Activated naive CD8-positive, alpha-beta T cell treated with anti-CD3 and anti-CD28 coated beads, Interleukin-2, amount 50 U/mL, for 24 hours (primary cell): ENCODE data around the gene KCNQ1.
A peak's percentile ranks its signal among the peaks of the same experiment; 100 is the strongest.

Experiments used
- ATAC-seq: fragments of 150-1000 bp; cut with Tn5 transposase; one replicate; pipeline ENCODE4 v1.10.0; 2021
- DNase-seq: peaks from one replicate; pipeline ENCODE4 v3.0.0; 2021
- H3K27ac Mint-ChIP-seq: one replicate; pipeline ENCODE4 v1.8.0; 2021; ENCODE audit warnings: mild to moderate bottlenecking, mixed read lengths
- H3K27me3 Mint-ChIP-seq: one replicate; pipeline ENCODE4 v1.8.0; 2021; ENCODE audit warnings: mixed read lengths
- H3K36me3 Mint-ChIP-seq: one replicate; pipeline ENCODE4 v1.8.0; 2021; ENCODE audit warnings: low read depth, mixed read lengths
- H3K4me1 Mint-ChIP-seq: one replicate; pipeline ENCODE4 v1.8.0; 2021; ENCODE audit warnings: mixed read lengths
- H3K4me3 Mint-ChIP-seq: one replicate; pipeline ENCODE4 v1.8.0; 2021; ENCODE audit warnings: mild to moderate bottlenecking, moderate library complexity, mixed read lengths
- H3K9me3 Mint-ChIP-seq: one replicate; pipeline ENCODE4 v1.8.0; 2021; ENCODE audit warnings: mixed read lengths

Gene KCNQ1

DNA sequence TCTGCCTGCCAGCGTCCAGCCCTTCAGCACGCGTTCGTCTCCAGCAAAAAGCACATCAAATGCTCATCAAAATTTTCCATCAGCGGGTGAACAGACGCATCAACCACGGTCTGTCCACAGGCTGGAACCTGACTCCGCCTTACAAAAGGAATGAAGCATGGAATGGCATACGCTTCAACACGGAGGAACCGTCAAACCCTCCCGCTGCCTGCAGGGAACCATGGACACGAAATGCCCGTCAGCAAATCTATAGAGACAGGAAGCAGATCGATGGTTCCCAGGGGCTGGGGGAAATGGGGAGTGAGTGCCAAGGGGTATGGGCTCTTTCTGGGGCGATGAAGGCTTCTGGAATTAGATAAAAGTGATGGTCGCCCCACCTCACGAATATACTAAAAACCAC, 28.0 kb upstream of the KCNQ1 start:
- H3K4me1 Mint-ChIP-seq: peaks cover 2% of the 10 kb centered on the region
- DNase-seq (no peak), ATAC-seq (no peak)
- H3K27me3 Mint-ChIP-seq: no peaks in the 10 kb centered on the region
- no peak overlapping the region for H3K27ac Mint-ChIP-seq
- H3K4me3 Mint-ChIP-seq: no peak overlapping the region
- no peaks in the 10 kb centered on the region for H3K36me3 Mint-ChIP-seq
- H3K9me3 Mint-ChIP-seq: no peaks in the 10 kb centered on the region

GRCh38 chr11:2417856-2418692, 26.7 kb upstream of the KCNQ1 start:
- ATAC-seq: no peak
- Mint-ChIP-seq H3K4me1 (peaks cover 2% of the 10 kb centered on the region), H3K9me3 (no peaks in the 10 kb centered on the region), H3K36me3 (no peaks in the 10 kb centered on the region), H3K27me3 (no peaks in the 10 kb centered on the region), H3K4me3 (no peak overlapping the region), H3K27ac (no peak overlapping the region)
- DNase-seq: no peak

DNA sequence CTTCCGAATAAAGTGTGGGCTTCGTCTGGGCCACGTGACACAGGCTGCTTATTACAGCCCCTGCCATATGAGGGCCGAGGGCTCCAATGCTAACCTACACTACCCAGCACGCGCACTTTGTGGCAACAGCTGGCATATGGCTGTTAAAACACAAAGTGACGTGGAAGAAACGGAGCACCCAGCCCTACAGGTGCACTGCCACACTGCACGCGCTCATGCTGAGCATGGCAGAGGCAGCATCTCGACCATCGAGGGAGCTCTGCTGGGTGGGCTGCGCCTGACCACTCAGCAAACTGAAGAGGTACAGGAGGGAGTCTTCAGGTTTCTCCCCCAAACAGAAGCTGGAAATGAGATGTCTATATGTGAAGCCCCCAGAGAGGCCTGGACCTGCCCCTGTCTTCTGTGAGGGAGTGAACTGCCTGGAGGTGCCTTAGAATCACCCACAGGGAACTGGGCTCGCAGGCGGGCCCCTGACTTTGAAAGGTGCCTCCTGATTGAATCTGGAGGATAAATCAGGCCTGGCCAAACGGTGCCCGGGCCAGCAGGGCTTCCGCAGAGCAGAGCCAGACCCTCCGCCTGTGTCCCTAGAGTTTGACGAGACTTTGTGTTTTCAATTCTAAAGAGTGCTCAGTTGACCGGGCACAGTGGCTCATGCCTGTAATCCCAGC, 26.0 kb upstream of the KCNQ1 start:
- Mint-ChIP-seq H3K27me3 (no peaks in the 10 kb centered on the region), H3K4me1 (peaks cover 2% of the 10 kb centered on the region), H3K9me3 (no peaks in the 10 kb centered on the region), H3K36me3 (no peaks in the 10 kb centered on the region), H3K4me3 (no peak overlapping the region), H3K27ac (no peak overlapping the region)
- DNase-seq (no peak), ATAC-seq (no peak)

DNA sequence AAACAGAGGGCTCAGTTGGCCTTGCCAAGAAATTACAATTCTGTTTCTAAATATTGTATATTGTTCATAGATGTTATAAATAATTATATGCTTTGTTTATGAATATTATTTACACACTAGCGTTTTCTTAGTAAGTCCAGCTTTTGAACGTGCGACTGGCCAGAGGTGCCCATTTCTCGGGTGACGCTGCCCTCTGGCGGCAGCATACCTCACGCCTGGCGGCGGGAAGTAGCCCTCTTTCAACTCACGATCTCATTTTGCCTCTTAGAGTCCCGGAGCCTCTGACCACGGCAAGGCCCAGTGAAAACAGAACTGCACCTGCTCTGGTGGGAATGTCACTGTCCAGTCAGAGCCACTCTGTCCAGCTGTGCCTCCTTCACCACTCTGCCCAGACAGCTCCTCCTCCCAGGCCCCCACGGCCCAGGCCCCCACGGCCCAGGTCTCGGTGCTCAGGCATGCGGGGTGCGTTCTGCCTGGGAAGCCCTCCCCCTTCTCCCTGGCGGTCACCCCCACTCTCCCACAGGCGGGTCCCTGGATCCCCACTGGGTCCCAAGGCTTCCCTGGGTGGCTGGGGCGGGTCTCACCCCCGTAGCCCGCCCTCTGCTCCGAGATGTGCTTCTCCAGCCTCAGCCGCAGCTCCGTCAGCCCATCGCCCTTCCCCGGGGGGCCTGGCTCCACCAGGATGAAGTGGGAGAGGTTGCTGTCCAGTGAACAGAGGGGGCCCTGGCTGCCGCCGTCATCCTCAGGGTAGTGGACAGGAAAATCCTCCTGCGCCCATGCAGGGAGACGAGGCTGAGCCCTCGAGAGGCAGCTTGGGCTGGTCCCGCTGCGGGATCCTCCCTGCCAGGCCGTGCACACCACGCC, 24.9 kb upstream of the KCNQ1 start:
- ATAC-seq: no peak
- Mint-ChIP-seq H3K27me3 (no peaks in the 10 kb centered on the region), H3K4me1 (peaks cover 2% of the 10 kb centered on the region), H3K27ac (no peak overlapping the region), H3K4me3 (no peak overlapping the region), H3K9me3 (no peaks in the 10 kb centered on the region), H3K36me3 (no peaks in the 10 kb centered on the region)
- DNase-seq: peak; percentile 79

- no peaks in the 10 kb centered on the region for H3K27me3 Mint-ChIP-seq
- H3K36me3 Mint-ChIP-seq: no peaks in the 10 kb centered on the region
- no peak overlapping the region for H3K27ac Mint-ChIP-seq
- ATAC-seq: peak; percentile 87
- H3K9me3 Mint-ChIP-seq: no peaks in the 10 kb centered on the region
- peaks cover 2% of the 10 kb centered on the region for H3K4me1 Mint-ChIP-seq
- DNase-seq: peak; percentile 79
- no peak overlapping the region for H3K4me3 Mint-ChIP-seq
These were observed 24.1 kb upstream of the KCNQ1 start for GRCh38 chr11:2420502-2421225.

DNA sequence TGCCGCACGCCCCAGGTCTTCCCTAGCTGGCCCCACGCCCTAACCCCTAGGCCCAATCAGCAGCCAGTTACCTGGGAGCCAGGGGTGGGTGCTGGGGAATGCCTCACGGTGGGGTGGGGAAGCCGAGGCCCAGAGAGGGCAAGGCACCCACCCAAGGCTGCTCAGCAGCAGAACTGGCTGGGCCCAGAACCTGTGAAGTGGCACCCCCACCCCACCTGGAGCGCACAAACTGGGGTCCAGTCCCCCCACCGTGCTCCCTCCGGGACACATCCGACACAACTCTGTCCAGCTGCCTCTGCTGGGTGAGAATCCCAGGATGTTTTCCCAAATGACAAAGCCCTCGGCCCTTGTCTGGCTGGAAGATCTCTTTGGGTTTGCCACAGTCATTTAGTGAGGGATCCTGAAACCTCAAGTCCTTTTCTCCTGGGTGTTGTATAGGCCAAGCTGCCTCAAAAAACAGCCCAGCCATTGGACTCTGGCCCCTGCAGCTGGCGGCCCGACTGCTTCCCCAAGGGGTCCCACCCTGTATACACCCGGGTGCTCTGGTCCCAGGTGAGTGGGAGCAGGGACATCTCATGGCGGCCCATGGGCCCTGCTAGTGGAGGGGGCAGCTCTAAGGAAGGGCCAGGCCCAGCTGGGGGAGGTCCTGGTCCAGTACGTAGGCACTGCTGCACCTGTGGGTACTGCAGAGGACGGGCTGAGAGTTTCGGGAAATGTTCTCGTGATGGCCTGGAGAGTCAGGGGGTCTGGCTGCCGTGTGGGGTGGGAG, 23.4 kb upstream of the KCNQ1 start:
- no peak for DNase-seq
- H3K36me3 Mint-ChIP-seq: no peaks in the 10 kb centered on the region
- peaks cover 2% of the 10 kb centered on the region for H3K4me1 Mint-ChIP-seq
- no peaks in the 10 kb centered on the region for H3K27me3 Mint-ChIP-seq
- no peak overlapping the region for H3K4me3 Mint-ChIP-seq
- ATAC-seq: no peak
- no peak overlapping the region for H3K27ac Mint-ChIP-seq
- H3K9me3 Mint-ChIP-seq: no peaks in the 10 kb centered on the region

- DNase-seq: no peak
- H3K27ac Mint-ChIP-seq: no peak overlapping the region
- H3K27me3 Mint-ChIP-seq: no peaks in the 10 kb centered on the region
- no peak for ATAC-seq
- peaks cover 2% of the 10 kb centered on the region for H3K4me1 Mint-ChIP-seq
- H3K4me3 Mint-ChIP-seq: no peak overlapping the region
- no peaks in the 10 kb centered on the region for H3K9me3 Mint-ChIP-seq
- H3K36me3 Mint-ChIP-seq: no peaks in the 10 kb centered on the region
These were observed 22.8 kb upstream of the KCNQ1 start for GRCh38 chr11:2421996-2422395.

DNA sequence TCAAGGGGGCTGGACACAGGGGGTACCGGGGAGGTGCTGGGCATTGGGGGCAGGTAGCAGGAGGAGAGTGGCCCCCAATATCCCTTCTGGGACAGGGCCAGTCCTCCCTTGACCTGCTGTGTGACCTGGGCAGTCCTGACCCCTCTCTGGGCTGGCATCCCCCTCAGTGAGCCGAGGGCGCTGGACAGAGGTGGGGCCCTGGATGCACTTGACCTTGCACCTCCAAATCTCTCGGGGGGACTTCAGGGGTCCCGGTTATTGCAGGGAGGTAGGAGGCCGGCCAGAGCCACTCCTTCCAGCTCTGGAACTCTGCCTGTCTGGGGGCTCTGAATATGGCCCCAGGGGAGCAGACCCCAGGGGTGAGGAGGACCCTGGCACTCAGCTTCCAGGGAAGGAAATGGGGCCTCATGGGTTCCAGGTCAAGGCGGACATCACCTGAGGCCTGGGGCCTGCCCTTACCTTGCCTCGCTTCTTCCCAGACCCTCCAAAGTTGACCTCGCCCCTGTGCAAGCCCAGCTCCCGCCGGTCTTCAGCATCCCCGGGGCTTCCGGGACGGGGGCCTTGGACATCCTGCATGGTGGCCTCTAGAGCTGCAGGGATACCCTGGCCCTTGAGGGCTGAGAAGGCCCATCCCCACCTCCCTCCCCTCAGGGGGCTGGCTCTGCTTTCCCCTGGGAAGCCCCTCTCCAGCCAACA, 22.2 kb upstream of the KCNQ1 start:
- Mint-ChIP-seq H3K36me3 (no peaks in the 10 kb centered on the region), H3K27ac (no peak overlapping the region)

GRCh38 chr11:2423157-2424025, 21.4 kb upstream of the KCNQ1 start:
- Mint-ChIP-seq H3K9me3 (no peaks in the 10 kb centered on the region), H3K27me3 (no peaks in the 10 kb centered on the region), H3K4me1 (peaks cover 2% of the 10 kb centered on the region), H3K27ac (no peak overlapping the region), H3K4me3 (no peak overlapping the region), H3K36me3 (no peaks in the 10 kb centered on the region)
- ATAC-seq: no peak
- no peak for DNase-seq

More for the DNA sequence above, 22.2 kb upstream of the KCNQ1 start:
- DNase-seq: no peak
- Mint-ChIP-seq H3K27me3 (no peaks in the 10 kb centered on the region), H3K4me1 (peaks cover 2% of the 10 kb centered on the region), H3K9me3 (no peaks in the 10 kb centered on the region), H3K4me3 (no peak overlapping the region)
- no peak for ATAC-seq

DNA sequence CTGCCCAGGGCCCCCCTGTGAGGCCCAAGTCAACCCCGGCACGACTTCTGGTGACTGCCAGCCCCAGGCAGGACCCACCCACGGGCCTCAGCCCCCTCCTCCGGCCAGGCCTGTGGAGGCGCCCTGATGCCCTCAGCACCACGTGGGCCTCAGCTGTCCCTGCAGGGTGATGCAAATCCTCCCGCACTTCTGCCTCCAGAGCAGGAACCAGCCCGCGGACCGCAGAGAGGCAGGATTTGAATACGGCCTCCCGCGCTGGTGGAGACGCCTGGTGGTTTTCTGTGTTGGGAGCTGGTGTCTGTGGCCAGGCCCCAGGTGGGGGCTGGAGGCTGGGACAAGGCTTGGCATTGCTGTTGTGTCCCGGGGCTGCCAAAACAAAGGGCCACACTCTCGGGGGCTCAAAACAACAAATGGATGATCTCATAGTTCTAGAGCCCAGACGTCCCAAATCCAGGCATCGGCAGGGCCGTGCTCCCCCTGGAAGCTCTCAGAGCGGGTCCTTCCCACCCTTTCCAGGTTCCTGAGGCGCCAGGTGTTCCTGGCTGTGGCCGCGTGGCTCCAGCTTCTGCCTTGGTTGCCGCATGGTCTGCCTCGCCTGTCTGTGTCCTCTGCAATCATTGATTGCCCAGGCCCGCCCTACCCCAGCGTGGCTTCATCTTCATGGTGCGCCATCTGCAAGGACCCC, 19.9 kb upstream of the KCNQ1 start:
- ATAC-seq (no peak), DNase-seq (no peak)
- no peaks in the 10 kb centered on the region for H3K36me3 Mint-ChIP-seq
- H3K27me3 Mint-ChIP-seq: no peaks in the 10 kb centered on the region
- H3K4me1 Mint-ChIP-seq: no peaks in the 10 kb centered on the region
- no peak overlapping the region for H3K27ac Mint-ChIP-seq
- H3K4me3 Mint-ChIP-seq: no peak overlapping the region
- H3K9me3 Mint-ChIP-seq: no peaks in the 10 kb centered on the region

GRCh38 chr11:2425506-2425905, 19.3 kb upstream of the KCNQ1 start:
- no peaks in the 10 kb centered on the region for H3K27me3 Mint-ChIP-seq

DNA sequence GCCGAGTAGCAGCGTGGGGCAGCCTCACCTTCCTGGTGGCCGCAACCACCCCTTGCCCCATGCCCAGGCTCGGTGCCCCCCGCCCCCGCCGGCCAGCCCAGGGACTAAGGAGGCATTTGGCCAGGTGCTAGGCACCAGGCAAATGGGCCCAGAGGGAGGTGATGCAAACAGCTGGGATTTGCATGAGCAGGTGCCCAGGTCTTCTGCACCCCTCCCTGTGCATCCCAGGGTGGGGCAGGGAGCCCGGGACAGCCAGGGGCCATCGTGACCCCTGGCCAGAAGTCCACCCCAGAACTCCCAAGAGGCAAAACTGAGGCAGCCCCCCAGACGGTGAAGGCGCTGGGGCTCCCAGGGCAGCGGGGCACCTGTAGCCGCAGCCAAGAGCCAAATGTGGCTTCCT, 18.6 kb upstream of the KCNQ1 start:
- no peaks in the 10 kb centered on the region for H3K27me3 Mint-ChIP-seq
- no peak overlapping the region for H3K27ac Mint-ChIP-seq
- H3K4me3 Mint-ChIP-seq: no peak overlapping the region
- H3K36me3 Mint-ChIP-seq: no peaks in the 10 kb centered on the region
- no peak for DNase-seq
- ATAC-seq: no peak
- H3K4me1 Mint-ChIP-seq: no peaks in the 10 kb centered on the region
- H3K9me3 Mint-ChIP-seq: no peaks in the 10 kb centered on the region

More at GRCh38 chr11:2425506-2425905, 19.3 kb upstream of the KCNQ1 start:
- no peak for DNase-seq
- H3K36me3 Mint-ChIP-seq: no peaks in the 10 kb centered on the region
- H3K4me1 Mint-ChIP-seq: no peaks in the 10 kb centered on the region
- no peaks in the 10 kb centered on the region for H3K9me3 Mint-ChIP-seq
- no peak overlapping the region for H3K4me3 Mint-ChIP-seq
- no peak overlapping the region for H3K27ac Mint-ChIP-seq
- no peak for ATAC-seq
